GM18511 (cell line): Measurements from ENCODE around the gene LSM4.

Source experiments
- ATAC-seq: cut with Tn5 transposase; IDR thresholded peaks from one replicate; pipeline ENCODE4 v1.9.1; 2021; ENCODE audit warnings: mild to moderate bottlenecking, moderate library complexity; ENCODE audit not compliant: unreplicated experiment

Gene LSM4

DNA sequence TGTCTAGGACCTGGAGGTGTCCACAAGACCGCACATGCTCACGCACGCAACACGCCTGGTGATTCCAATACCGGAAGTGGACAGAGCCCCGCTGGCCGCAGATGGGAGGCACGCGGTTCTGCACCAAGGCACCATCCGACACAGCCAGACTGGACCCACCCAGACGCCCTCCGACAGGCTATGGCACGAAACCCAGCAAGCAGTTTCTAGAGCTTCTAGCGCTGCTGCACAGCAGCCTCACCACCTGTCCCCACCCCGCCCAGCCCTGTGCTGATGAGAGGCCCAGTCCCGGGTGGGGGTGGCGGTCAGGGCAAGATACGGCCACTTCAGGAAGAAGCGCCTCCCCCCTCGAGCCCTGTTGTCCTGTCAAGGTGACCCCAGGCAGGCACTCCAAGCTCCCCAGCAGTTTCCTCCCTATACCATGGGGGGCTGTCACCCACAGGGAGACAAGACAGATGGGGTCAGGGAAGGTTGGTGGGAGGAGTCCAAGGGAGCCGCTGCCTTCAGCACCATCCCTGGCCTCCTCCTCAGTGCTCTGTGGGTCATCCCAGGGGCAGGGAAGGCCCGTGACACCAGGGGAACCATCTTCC lies 11.3 kb downstream of the LSM4 start:
- ATAC-seq: no peak

DNA sequence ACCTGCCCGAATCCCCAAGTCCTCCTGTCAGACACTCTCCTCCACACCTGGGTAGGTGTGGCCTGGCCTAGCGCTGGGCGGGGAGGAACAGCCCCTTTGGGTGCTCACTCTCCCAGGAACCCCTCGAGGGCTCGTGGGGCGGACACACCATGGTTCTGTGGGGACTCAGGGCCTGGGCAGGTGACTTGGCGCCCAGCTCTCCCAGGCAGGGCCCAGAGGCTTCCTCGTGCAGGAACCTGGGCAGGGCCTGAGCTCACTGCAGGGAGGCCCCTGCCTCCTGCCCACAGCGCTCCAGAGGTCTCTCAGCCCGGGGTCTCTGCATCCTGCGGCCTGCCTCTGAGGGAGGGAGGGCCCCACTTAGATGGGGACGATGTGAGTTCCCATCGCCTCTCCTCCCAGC lies 11.9 kb downstream of the LSM4 start:
- ATAC-seq: no peak

DNA sequence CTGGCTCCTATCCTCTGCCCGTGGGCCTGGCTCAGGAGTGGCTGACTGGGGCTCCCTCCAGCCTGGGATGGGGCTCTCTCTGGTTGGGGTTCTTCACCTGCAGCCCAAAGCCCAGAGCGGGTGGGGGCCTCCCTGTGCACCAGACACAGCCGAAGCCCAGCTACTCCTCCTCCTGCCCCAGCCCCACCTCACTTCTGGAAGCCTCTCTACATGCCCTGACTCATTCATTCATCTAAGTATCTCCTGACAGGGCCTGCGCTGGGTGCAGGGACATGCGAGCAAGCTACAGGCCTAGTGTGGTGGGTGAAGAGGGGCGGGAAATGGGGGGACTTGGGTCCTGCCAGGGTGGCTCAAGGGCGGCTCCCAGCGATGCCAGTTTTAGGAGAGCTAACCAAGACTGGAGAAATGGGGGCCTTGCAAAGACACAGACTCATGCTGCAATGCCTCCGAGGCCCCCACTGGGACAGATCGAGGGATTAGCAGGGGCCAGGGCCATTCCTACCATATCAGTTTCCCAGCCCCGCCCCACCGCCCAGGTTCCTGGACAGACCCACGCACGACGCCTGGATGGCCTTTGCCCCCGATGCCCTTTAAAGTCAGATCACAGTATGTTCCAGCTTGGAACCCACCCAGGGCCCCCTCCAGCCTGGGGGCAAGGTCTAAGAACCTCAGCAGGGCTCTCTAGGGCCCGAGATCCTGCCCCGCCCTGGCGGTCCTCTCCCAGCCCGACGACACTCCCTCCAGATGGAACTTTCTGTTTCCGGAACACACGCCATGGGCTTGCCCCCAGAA lies 12.6 kb downstream of the LSM4 start:
- ATAC-seq: no peak

DNA sequence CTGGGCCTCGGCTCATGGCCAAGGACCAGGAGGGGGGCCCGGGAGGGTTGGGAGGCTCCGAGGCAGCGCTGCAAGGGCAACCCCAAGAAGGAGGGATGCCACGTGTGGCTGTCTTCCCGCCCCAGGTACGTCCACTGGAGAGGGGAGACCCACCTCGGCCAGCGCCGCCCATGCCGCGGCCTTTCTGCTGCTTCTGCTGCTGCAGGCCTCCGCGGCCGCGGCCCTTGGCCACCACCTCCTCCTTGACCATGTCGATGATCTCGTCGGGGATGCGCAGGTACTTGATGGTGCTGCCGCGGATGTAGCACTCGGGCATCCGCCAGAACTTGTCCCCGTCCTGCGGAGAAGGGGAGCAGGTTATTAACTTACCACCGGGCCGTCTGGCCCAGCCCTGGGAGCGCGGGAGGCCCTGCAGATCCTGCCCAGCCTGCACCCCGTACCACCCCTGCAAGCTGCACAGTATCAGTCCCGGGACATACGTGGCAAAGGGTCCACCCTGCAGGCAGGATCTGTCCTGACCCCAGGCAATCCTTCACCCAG lies 13.3 kb downstream of the LSM4 start:
- ATAC-seq: no peak

DNA sequence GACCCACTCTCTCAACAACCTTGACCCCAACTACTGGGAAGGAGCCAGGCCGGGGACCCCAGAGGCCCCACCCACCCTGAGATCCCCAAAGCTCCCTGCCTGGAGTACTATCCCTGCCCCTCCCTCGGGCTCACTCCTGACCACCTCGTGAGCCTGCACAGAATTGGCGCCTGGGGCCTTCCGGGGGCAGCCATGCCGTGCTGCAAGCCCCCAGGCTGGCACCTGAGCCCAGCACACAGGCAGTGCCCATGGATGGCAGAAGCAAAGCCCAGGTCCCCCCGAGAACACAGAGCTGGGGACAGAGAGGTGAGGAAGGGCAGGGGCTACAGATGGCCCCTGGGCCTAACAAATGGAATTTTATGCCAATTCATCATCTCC lies 13.9 kb downstream of the LSM4 start:
- ATAC-seq: no peak

DNA sequence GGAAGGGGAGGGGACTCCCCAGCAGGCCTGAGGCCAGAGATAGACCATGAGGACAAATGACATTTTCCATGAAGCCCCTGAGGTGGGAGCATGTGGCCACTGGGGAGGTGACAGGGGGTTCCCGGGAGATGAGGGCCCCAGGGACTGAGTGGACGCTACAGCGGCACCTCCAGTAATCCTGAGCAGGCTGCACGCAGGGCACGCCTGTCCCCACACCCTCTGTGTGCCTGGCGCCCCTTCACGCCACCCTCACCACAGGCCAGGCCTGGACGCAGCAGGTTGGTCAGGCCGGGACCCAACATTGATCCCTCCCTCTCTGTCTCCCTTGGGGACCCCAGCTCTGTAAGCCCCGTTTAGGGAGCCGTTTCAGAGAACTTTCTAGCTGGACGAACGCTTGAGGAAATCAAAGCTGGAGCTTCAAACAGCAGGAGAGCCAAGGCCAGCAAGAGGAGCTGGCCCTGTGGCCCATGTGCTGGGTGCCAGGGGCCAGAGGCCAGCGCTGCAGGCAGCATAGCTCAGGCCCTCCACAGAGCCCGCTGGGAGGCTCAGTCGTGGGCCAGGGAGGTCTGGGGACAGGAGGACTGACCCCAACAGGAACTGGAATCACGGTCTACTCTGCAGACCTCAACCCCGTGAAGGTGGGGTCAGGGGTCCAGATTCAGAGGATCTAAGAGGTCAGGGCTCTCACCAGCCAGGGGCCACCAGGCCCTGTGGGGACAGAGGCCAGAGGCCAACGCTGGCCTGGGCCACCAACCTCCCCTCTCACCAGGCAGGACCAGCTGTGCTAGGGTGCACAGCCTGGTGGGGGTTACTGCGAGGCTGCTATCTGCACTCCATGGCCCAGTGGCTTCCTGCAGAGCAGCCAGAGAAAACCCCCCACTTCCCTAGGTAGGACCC lies 14.6 kb downstream of the LSM4 start:
- ATAC-seq: no peak

DNA sequence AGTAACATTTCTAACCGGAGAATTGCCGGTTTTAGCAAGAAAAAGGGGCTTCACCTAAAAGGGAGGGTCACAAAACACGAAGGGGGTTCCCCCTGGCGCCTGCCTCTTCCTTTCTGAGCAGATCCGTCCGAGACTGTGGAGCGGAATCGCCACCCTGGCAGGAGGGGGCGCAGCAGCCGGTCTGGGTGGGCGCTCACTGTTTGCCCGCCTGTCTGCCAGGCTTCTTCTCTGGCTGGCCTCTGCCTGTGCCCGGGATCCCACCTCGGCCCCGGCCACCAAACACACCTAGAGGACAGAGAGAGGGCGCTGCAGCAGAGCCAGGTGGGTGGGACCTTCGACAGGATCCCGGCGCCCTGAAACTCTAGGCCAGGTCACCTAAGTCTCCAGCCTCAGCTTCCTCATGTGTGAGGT lies 15.6 kb downstream of the LSM4 start:
- ATAC-seq: no peak

DNA sequence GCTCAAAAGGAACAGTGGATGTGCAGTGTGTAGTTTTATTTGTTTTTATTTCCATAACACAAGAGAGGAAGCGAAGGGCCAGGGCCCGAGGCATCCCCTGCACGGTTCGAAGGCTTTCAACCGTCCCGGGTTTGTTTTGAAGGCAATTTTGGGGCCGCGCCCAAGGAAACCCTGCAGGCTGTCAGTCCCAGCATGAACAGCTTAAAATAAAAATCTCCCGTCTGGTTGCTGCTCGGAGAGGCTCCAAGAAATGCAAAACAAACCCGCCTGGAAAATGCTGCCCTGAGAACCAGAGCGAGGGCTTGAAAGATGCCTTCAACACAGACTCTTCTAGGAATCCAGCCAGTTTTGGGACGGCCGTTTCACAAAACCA lies 16.0 kb downstream of the LSM4 start:
- no peak for ATAC-seq

DNA sequence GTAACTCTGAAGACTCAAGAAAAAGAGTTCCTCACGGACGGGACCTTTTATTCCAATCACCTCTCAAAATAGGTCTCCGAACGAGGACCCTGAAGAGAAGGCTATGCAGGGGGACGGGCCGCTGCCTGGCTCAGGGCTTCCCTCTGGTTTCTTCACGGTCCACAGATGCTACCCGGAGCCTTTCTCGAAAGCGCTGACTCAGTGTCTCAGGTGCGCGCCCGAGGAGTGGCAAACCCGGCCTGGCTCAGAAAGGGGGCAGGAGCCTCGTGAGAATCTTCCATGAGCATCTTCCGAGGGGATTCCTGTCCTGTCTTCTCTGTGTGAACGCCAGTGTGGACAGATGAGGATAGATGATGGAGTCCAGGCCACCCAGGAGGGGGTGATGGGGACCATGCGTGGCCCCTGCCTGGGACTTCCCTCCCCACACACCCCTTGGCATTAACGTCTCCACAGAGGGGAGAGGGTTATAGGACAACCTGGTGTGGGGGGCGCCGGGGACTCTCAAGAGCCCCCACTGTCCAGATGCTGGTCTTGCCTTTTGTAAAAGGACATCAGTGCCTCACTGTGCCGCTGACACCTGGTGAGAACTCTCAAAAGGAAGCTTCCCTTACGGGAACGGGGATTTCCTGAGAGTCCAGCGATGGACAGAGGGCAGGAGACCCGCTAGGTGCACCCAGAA lies 16.5 kb downstream of the LSM4 start:
- ATAC-seq: no peak

DNA sequence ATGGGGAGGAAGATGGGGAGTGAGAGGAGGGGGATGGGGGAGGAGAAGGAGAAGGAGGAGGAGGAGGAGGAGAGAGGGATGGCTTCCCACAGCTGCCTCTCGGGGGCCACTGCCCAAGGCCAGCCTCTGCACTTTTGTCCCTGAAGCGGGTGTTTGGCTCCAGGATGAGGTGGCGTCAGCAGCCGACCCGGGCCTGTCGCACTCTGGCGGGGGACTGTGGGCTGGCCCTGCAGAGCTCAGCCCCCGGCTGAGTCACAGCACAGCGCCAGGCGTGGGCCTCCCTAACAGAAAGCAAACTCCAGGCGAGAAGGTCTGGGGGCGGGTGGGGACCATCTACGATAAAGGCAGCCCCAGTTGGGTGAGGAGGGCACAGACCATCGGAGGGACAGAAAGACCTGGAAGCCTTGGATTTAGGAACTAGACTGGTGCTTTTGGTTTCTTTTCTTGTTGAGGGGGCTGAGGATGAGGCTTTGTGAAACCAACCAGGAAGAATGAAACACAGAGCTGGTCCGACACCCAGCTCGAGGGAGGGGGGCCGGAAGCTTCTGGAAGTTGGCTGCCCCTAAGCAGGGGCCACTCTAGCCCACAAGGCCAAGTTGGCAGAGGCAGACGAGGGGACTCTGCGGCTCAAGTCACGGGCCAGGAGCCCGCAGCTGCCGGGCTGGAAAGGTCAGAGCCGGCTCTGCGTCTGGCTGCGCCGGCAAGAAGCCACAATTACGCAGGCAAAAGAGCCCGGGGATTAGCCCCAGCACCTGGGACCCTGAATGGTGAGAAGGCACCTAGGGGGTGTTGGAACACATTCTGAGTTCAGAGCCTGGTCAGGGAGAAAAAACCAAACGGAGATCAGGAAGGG lies 18.2 kb downstream of the LSM4 start:
- ATAC-seq: peak; percentile 61

DNA sequence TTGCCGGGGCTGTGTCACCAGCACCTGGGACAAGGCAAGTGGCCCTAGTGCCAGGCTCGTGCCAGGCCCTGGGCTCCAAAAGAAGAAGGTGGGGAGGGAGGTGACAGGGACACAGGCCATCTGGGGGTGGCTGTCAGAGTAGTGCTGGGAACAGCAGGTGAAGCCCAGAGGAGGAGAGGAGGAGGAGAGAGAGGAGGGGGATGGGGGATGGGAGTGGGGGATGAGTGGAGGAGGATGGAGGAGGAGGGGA lies 18.7 kb downstream of the LSM4 start:
- ATAC-seq: no peak

DNA sequence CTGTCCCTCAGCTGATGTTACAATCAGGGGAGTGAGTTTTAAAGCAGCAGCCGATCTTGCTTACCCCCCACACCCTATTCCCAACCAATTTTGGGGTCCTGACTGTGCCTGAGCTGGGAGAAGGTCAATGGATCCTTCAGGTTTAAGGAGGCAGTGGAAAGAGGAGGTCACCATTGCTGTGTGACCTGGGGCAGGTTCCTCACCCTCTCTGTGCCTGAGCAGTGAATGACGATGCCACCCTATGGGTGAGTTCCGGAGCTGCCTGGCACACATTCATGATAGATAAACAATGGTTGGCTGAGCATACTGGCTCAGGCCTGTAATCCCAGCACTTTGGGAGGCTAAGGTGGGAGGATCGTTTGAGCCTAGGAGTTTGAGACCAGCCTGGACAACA lies 21.2 kb downstream of the LSM4 start:
- no peak for ATAC-seq

DNA sequence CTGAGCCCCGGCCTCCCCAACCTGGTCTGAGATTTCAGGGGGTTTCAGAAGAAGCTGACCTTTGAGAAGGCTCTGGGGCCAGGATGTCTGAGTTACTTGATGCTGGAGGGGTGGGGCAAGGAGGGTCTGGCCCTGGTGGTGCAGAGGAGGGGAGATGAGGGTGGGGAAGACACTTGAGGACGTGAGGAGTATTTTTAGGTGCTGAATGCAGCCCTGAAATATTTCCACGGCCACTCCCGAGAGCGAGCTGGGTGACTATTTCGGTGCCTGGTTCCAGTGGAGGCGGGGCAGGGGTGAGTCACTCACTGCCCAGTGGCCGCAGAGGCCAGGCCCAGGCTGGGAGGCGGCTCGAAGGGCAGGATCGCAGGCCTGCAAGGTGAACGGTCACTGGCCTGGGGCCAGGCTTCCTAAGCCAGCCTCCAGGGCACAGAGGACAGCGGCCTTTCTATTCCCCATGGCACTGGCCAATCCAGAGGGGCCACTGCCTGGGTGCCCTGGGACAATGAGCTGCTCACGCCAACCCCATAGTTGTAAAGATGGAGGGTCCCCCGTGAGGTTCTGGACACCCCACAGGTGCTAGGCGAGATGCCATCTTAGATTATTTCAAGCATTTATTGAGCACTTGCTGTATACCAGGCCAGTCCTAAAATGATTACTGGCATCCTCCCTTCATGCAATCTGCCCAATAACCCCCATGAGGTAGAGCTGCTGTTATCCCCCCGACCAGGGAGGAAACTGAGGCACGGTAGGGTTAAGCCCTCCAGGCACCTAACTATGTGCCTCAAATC lies 21.8 kb downstream of the LSM4 start:
- no peak for ATAC-seq

DNA sequence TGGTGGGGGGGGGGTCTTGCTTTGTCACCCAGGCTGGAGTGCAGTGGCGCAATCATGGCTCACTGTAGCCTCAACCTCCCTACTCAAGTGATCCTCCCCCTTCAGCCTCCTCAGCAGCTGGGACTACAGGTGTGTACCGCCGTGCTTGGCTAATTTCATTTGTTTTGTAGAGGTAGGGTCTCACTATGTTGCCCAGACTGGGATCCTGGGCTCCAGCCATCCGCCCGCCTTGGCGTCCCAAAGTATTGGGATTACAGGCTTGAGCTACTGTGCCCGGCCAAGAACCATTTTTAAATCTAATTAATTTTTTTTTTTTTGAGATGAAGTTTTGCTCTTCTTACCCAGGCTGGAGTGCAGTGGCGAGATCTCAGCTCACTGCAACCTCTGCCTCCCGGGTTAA lies 23.2 kb downstream of the LSM4 start:
- ATAC-seq: no peak

DNA sequence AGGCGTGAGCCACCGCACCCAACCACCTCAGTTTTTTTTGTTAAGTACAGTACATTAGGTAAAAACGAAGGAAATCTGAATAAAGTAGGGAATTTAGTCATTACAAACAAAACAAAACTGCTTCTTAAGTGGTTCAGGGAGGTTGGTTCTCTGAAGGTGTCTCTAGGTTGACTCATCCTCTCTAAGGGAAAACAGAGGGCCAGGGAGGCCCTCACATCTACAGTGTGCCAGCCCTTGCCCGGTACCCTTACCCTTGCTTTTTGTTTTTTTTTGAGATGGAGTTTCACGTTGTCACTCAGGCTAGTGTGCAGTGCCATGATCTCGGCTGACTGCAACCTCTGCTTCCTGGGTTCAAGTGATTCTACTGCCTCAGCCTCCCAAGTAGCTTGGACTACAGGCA lies 24.3 kb downstream of the LSM4 start:
- ATAC-seq: no peak

DNA sequence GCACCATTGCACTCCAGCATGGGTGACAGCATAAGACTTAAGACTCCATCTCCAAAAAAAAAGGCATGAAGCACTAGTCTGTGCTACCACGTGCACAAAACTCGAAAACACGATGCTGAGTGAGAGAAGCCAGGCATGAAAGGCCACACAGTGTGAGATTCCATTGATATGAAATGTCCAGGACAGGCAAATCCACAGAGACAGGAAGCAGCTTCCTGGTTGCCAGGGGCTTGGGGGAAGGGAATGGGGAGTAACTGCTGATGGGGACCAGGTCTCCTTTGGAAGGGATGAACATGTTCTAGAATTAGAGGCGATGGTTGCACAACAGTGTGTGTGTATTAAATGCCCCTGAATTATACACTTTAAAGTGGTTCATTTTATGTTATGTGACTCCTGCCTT lies 25.6 kb downstream of the LSM4 start:
- no peak for ATAC-seq

DNA sequence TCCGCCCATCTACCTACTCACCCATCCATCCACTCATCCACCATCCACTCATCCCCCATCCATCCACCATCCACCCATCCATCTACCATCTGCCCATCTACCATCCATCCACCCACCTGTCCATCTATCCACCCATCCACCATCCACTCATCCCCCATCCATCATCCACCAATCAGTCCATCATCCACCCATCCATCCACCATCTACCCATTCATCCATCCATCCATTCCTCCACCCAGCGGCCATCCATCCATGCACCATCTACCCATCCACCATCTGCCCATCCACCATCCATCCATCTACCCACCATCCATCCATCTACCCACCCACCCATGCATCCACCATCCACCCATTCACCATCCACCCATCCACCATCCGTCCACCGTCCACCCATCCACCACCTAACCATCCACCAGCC lies 27.8 kb downstream of the LSM4 start:
- no peak for ATAC-seq

DNA sequence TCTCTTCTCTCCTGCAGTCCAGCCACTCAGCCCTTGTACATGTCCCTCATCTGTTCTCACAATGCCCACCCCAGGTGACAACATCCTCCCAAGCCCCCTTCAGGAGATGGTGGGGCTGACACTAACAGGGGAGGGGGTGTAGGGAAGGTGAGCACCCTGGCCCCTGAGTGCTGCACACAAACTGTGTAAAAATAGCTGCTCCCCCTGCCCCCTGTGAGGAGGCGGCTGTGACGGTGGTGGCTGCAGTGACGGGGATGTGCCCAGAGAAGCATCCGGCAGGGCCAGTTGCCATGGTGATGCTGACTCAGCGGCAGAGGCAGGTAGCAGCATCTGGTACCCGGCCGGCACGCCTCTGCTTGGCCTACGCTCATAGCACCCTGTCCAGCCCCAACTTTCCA lies 28.4 kb downstream of the LSM4 start:
- ATAC-seq: no peak

DNA sequence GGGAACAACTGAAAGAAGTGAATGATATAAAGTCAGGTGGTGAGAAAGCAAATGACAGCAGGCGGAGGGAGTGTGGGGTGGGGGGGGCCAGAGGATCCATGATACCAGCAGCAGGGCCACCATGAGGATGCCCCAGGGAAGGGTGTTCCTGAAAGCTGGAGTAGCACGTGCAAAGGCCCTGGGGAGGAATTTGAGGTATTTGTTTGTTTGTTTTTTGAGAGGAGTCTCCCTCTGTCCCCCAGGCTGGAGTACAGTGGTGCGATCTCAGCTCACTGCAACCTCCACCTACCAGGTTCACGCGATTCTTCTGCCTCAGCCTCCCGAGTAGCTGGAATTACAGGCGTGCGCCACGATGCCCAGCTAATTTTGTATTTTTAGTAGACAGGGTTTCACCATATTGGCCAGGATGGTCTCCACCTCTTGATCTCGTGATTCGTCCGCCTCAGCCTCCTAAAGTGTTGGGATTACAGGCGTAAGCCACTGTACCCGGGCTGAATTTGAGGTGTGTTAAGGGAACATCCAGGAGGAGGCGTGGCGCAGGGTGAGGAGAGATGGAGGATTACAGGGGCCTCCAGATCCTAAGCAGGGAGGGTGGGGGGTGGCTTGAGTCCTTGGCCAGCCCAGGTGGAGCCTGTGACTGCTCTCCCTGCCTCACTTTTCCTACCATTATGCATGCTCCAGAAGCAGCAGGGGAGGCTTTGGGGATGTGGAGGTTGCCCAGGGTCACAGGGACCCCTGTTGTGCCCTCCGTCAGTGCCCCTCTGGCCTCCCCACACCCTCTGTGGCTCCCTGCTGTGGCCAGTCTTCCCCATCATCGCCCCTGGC lies 29.0 kb downstream of the LSM4 start:
- ATAC-seq: no peak
